Measurements from ENCODE around the gene WDFY1.
"Not testable (repeated sequence)": the region's sequence is repeated elsewhere in the genome, so short reads cannot be mapped to it uniquely, and the experiment has no call there.

WDFY1 gene

GRCh38 chr2:223957092-223957851 is 12.1 kb upstream of the WDFY1 start, which contains the start of gene MRPL44:
TSS of gene MRPL44 (plus strand) at chr2:223957463. CDS start at chr2:223957473, 10 bp downstream.
- peak; percentile 97 for DNase-seq (ENCODE audit: low read depth in 2 of 2)

GRCh38 chr2:223956300-223956699 is 11.2 kb upstream of the WDFY1 start:
- DNase-seq (ENCODE audit: low read depth in 2 of 2): no peak

GRCh38 chr2:223954401-223954800 is 9.3 kb upstream of the WDFY1 start:
- DNase-seq (ENCODE audit: low read depth in 2 of 2): no peak

GRCh38 chr2:223952280-223952968 is 7.3 kb upstream of the WDFY1 start:
- no peak for DNase-seq (ENCODE audit: low read depth in 2 of 2)

- no peak for DNase-seq (ENCODE audit: low read depth in 2 of 2)
Measured at GRCh38 chr2:223950448-223951347, 5.6 kb upstream of the WDFY1 start.

- DNase-seq (ENCODE audit: low read depth in 2 of 2): no peak
Measured at GRCh38 chr2:223949241-223949840, 4.2 kb upstream of the WDFY1 start.

GRCh38 chr2:223947711-223948205 is 2.6 kb upstream of the WDFY1 start:
- no peak for DNase-seq (ENCODE audit: low read depth in 2 of 2)

GRCh38 chr2:223945755-223946154 is 620 bp upstream of the WDFY1 start:
- DNase-seq (ENCODE audit: low read depth in 2 of 2): no peak

- no peak for DNase-seq (ENCODE audit: low read depth in 2 of 2)
Measured at GRCh38 chr2:223944166-223944702, 901 bp downstream of the WDFY1 start.

GRCh38 chr2:223943561-223944008 is 1.6 kb downstream of the WDFY1 start:
- DNase-seq (ENCODE audit: low read depth in 2 of 2): no peak

- DNase-seq (ENCODE audit: low read depth in 2 of 2): no peak
Measured at GRCh38 chr2:223943135-223943534, 2.0 kb downstream of the WDFY1 start.

GRCh38 chr2:223941579-223942277 is 3.4 kb downstream of the WDFY1 start:
- DNase-seq (ENCODE audit: low read depth in 2 of 2): peak; percentile 59 to 65

- DNase-seq (ENCODE audit: low read depth in 2 of 2): not testable (repeated sequence)
Measured at GRCh38 chr2:223939438-223939837, 5.7 kb downstream of the WDFY1 start.

- DNase-seq (ENCODE audit: low read depth in 2 of 2): no peak
Measured at GRCh38 chr2:223937535-223937934, 7.6 kb downstream of the WDFY1 start.

- no peak for DNase-seq (ENCODE audit: low read depth in 2 of 2)
Measured at GRCh38 chr2:223936862-223937326, 8.2 kb downstream of the WDFY1 start.

GRCh38 chr2:223935459-223936125 is 9.5 kb downstream of the WDFY1 start:
- DNase-seq (ENCODE audit: low read depth in 2 of 2): no peak

GRCh38 chr2:223934870-223935269 is 10.3 kb downstream of the WDFY1 start:
- no peak for DNase-seq (ENCODE audit: low read depth in 2 of 2)

GRCh38 chr2:223932816-223933800 is 12.0 kb downstream of the WDFY1 start:
- no peak for DNase-seq (ENCODE audit: low read depth in 2 of 2)
